WTC11 (cell line): ENCODE measurements around the gene ZNF439. TPM values are rescaled to one million over a fixed set of nuclear protein-coding genes. Genes with fewer than 3 reads are reported as not detected.
A peak's percentile ranks its signal among the peaks of the same experiment; 100 is the strongest.
"Not testable (repeated sequence)": the region's sequence is repeated elsewhere in the genome, so short reads cannot be mapped to it uniquely, and the experiment has no call there.

ENCODE experiments used
- ATAC-seq: fragments of 200-7000 bp; cut with Tn5 transposase; 2 replicates; pipeline ENCODE4 v1.10.0; 2021; ENCODE audit warnings: mild to moderate bottlenecking, moderate library complexity
- CTCF ChIA-PET: fragments of 300-600 bp; sonication (Branson Sonifier 250); formaldehyde crosslinking; loops from one replicate; lab custom pipeline; 2021; ENCODE audit warnings: antibody characterized with exemption; lab: Charles Lee
- POLR2A ChIA-PET: fragments of 350-600 bp; sonication (Branson Sonifier 250); formaldehyde crosslinking; loops from one replicate; lab custom pipeline; 2021; ENCODE audit warnings: antibody characterized with exemption; lab: Charles Lee
- DNase-seq: peaks from one replicate; pipeline ENCODE4 v3.0.0; 2021; ENCODE audit warnings: low spot score
- H3K27ac Mint-ChIP-seq: 2 replicates; pipeline ENCODE4 v1.8.0; 2021; ENCODE audit warnings: mixed read lengths
- H3K27me3 Mint-ChIP-seq: 2 replicates; pipeline ENCODE4 v1.8.0; 2021; ENCODE audit warnings: low read depth, mild to moderate bottlenecking, moderate library complexity, mixed read lengths
- H3K36me3 Mint-ChIP-seq: 2 replicates; pipeline ENCODE4 v1.8.0; 2021; ENCODE audit warnings: mixed read lengths
- H3K4me1 Mint-ChIP-seq: 2 replicates; pipeline ENCODE4 v1.8.0; 2022; ENCODE audit warnings: mixed read lengths
- H3K4me3 Mint-ChIP-seq: 2 replicates; pipeline ENCODE4 v1.8.0; 2021; ENCODE audit warnings: mild to moderate bottlenecking, moderate library complexity, mixed read lengths
- H3K9me3 Mint-ChIP-seq: 2 replicates; pipeline ENCODE4 v1.8.0; 2021; ENCODE audit warnings: mixed read lengths
- ATF2 ChIP-seq: sonication (generic); formaldehyde crosslinking; IDR thresholded peaks from 2 replicates; pipeline ENCODE4 v1.8.1; 2022; ENCODE audit warnings: low read depth, missing genetic modification reagents, borderline replicate concordance
- CTCF ChIP-seq: fragments of 200-600 bp; IDR thresholded peaks from 2 replicates; pipeline ENCODE4 v1.8.0; 2022; ENCODE audit warnings: antibody characterized with exemption
- EMX1 ChIP-seq: fragments of 250-450 bp; sonication (Bioruptor Pico); IDR thresholded peaks from 2 replicates; pipeline ENCODE4 v1.8.0; 2021; ENCODE audit warnings: mild to moderate bottlenecking
- ERG ChIP-seq: fragments of 250-450 bp; sonication (Bioruptor Pico); IDR thresholded peaks from 2 replicates; pipeline ENCODE4 v1.8.0; 2021; ENCODE audit warnings: mild to moderate bottlenecking
- ETV6 ChIP-seq: sonication (generic); formaldehyde crosslinking; IDR thresholded peaks from 2 replicates; pipeline ENCODE4 v1.8.1; 2022; ENCODE audit warnings: mild to moderate bottlenecking, missing genetic modification reagents
- GRHL2 ChIP-seq: fragments of 250-450 bp; sonication (Bioruptor Pico); IDR thresholded peaks from 2 replicates; pipeline ENCODE4 v1.8.0; 2022; ENCODE audit warnings: mild to moderate bottlenecking, moderate library complexity; ENCODE audit not compliant: insufficient replicate concordance, severe bottlenecking
- GTF2I ChIP-seq: fragments of 250-450 bp; sonication (Bioruptor Pico); conservative IDR thresholded peaks from 2 replicates; pipeline ENCODE4 v1.4.0; 2021; ENCODE audit warnings: mild to moderate bottlenecking
- IRF2 ChIP-seq: sonication (generic); formaldehyde crosslinking; IDR thresholded peaks from 2 replicates; pipeline ENCODE4 v1.8.0; 2022; ENCODE audit warnings: low read depth, missing genetic modification reagents, borderline replicate concordance
- MAX ChIP-seq: sonication (generic); formaldehyde crosslinking; IDR thresholded peaks from 2 replicates; pipeline ENCODE4 v1.8.0; 2022; ENCODE audit warnings: mild to moderate bottlenecking, missing genetic modification reagents
- MYBL2 ChIP-seq: sonication (generic); formaldehyde crosslinking; IDR thresholded peaks from 2 replicates; pipeline ENCODE4 v1.8.1; 2023; ENCODE audit warnings: mild to moderate bottlenecking, moderate library complexity, missing genetic modification reagents
- PREB ChIP-seq: sonication (generic); formaldehyde crosslinking; IDR thresholded peaks from 2 replicates; pipeline ENCODE4 v1.8.1; 2022; ENCODE audit warnings: mild to moderate bottlenecking, missing genetic modification reagents, moderate library complexity, borderline replicate concordance
- RORB ChIP-seq: fragments of 250-450 bp; sonication (Bioruptor Pico); IDR thresholded peaks from 2 replicates; pipeline ENCODE4 v1.9.0; 2021; ENCODE audit warnings: mild to moderate bottlenecking
- SP1 ChIP-seq: sonication (generic); formaldehyde crosslinking; conservative IDR thresholded peaks from 2 replicates; pipeline ENCODE4 v1.8.1; 2022; ENCODE audit warnings: missing genetic modification reagents
- TCF7 ChIP-seq: sonication (generic); formaldehyde crosslinking; IDR thresholded peaks from 2 replicates; pipeline ENCODE4 v1.8.0; 2022; ENCODE audit warnings: mild to moderate bottlenecking, low read depth, missing genetic modification reagents, moderate library complexity
- ZBTB21 ChIP-seq: sonication (generic); formaldehyde crosslinking; IDR thresholded peaks from 2 replicates; pipeline ENCODE4 v1.8.1; 2023; ENCODE audit warnings: mild to moderate bottlenecking, missing genetic modification reagents, borderline replicate concordance
- ZNF138 ChIP-seq: sonication (generic); formaldehyde crosslinking; conservative IDR thresholded peaks from 2 replicates; pipeline ENCODE4 v1.8.1; 2022; ENCODE audit warnings: mild to moderate bottlenecking, moderate library complexity, missing genetic modification reagents
- ZNF425 ChIP-seq: fragments of 250-450 bp; sonication (Bioruptor Pico); conservative IDR thresholded peaks from 2 replicates; pipeline ENCODE4 v1.9.0; 2021; ENCODE audit warnings: mild to moderate bottlenecking
- ZNF512 ChIP-seq: sonication (generic); formaldehyde crosslinking; IDR thresholded peaks from 2 replicates; pipeline ENCODE4 v1.8.1; 2022; ENCODE audit warnings: missing genetic modification reagents, borderline replicate concordance
- total RNA-seq: library from RNA; stranded (reverse); gene quantifications from 3 replicates; pipeline ENCODE4 v1.2.3, GENCODE V29; 2021

Gene ZNF439
- total RNA-seq, 1 experiment from 2014 or later = 5.7 TPM

- no peak for TF ChIP-seq PREB
- no peak for TF ChIP-seq EMX1 (CRISPR knock-in tag)
- no peak for TF ChIP-seq SP1
- no peak for TF ChIP-seq IRF2 (CRISPR knock-in tag)
- TF ChIP-seq MYBL2 = no peak
These were observed 24.1 kb downstream of the ZNF439 start (continued) for GRCh38 chr19:11872624-11873023.

- Mint-ChIP-seq H3K27ac (no peak overlapping the region), H3K36me3 (peaks cover 22% of the 10 kb centered on the region), H3K9me3 (peaks cover 30% of the 10 kb centered on the region), H3K27me3 (peaks cover 8% of the 10 kb centered on the region), H3K4me3 (no peak overlapping the region), H3K4me1 (no peaks in the 10 kb centered on the region)
- CTCF ChIA-PET = no interaction called here
- DNase-seq = no peak
- no peak for ATAC-seq
- TF ChIP-seq ETV6 (CRISPR knock-in tag) (no peak), ZBTB21 (CRISPR knock-in tag) (no peak), MAX (CRISPR knock-in tag) (no peak), TCF7 (no peak), ZNF425 (CRISPR knock-in tag) (no peak), ERG (CRISPR knock-in tag) (no peak)
- POLR2A ChIA-PET = no interaction called here
These were observed 25.2 kb downstream of the ZNF439 start for GRCh38 chr19:11873762-11874161.

GRCh38 chr19:11879687-11880266 lies 31.3 kb downstream of the ZNF439 start:
- CTCF ChIA-PET = interaction anchor here (0.6 to 4.4 kb wide), 31 partner anchors 8 to 485 kb away, joined by 3 to 38 read pairs (median 5); partner anchors contain the start of genes ZNF136, ZNF20, ZNF433 and ZNF439
- H3K36me3 Mint-ChIP-seq, H3K4me1 Mint-ChIP-seq, H3K4me3 Mint-ChIP-seq, H3K27me3 Mint-ChIP-seq, H3K27ac Mint-ChIP-seq: not testable (repeated sequence)
- TF ChIP-seq CTCF = peak; percentile 61
- peak; percentile 75 for DNase-seq
- H3K9me3 Mint-ChIP-seq = peaks cover 12% of the 10 kb centered on the region
- peak; percentile 86 for ATAC-seq
- POLR2A ChIA-PET = interaction anchor here (0.7 kb wide), 1 partner anchor 916 kb away, joined by 3 read pairs; no protein-coding TSS in a partner anchor

- no peak for ATAC-seq
- Mint-ChIP-seq H3K4me1 (no peaks in the 10 kb centered on the region), H3K27ac (no peak overlapping the region), H3K36me3 (no peaks in the 10 kb centered on the region), H3K27me3 (peaks cover 8% of the 10 kb centered on the region), H3K4me3 (peak overlapping the region; percentile 13), H3K9me3 (peaks cover 12% of the 10 kb centered on the region)
- ChIA-PET CTCF (interaction anchor here (0.7 to 4.4 kb wide), 20 partner anchors 7 to 260 kb away, joined by 3 to 38 read pairs (median 7); partner anchors contain the start of genes ZNF20, ZNF433, ZNF439 and ZNF491), POLR2A (no interaction called here)
- no peak for DNase-seq
- no peak for TF ChIP-seq ZNF138
- no peak for TF ChIP-seq ATF2
- no peak for TF ChIP-seq GTF2I
- TF ChIP-seq ZNF512 (CRISPR knock-in tag) = no peak
- no peak for TF ChIP-seq RORB (CRISPR knock-in tag)
- no peak for TF ChIP-seq CTCF
- no peak for TF ChIP-seq GRHL2
These were observed 32.1 kb downstream of the ZNF439 start for GRCh38 chr19:11880598-11880997.
